Neural progenitor cell (in vitro differentiated cells): ENCODE results near the gene ATP11A.

Experiments used
- CTCF ChIP-seq: fragments of 200-600 bp; sonication (generic); IDR thresholded peaks from 2 replicates; pipeline ENCODE4 v1.5.1; 2017; ENCODE audit warnings: antibody characterized with exemption, mild to moderate bottlenecking
- EZH2 ChIP-seq: fragments of 200-600 bp; sonication (generic); IDR thresholded peaks from 2 replicates; pipeline ENCODE4 v1.6.1; 2017; ENCODE audit warnings: antibody characterized with exemption, mild to moderate bottlenecking, moderate library complexity
- EZH2phosphoT487 ChIP-seq: fragments of 200-600 bp; sonication (generic); IDR thresholded peaks from 2 replicates; pipeline ENCODE4 v1.6.1; 2017; ENCODE audit warnings: antibody characterized with exemption

- TF ChIP-seq CTCF: no peak
- TF ChIP-seq EZH2: no peak
- TF ChIP-seq EZH2phosphoT487: no peak
These were observed 209.7 kb downstream of the ATP11A start for GRCh38 chr13:112899281-112900225.
